Central memory CD8-positive, alpha-beta T cell (primary cell): ENCODE data around the gene MYH6.
"Not testable (repeated sequence)": the region's sequence is repeated elsewhere in the genome, so short reads cannot be mapped to it uniquely, and the experiment has no call there.

Experiments
- ATAC-seq: fragments of 150-1000 bp; cut with Tn5 transposase; replicated peaks from 2 replicates; pipeline ENCODE4 v1.10.0; 2022; ENCODE audit warnings: mild to moderate bottlenecking, moderate FRiP score, moderate number of reproducible peaks; ENCODE audit not compliant: poor library complexity, severe bottlenecking; ENCODE audit errors: extremely low read depth
- DNase-seq, 2 donors: peaks; one replicate each; pipeline ENCODE4 v3.0.0; 2021; ENCODE audit warnings: low spot score in 2 of 2
- H3K27ac Mint-ChIP-seq: one replicate; pipeline ENCODE4 v1.8.0; 2022; ENCODE audit warnings: low read depth, mild to moderate bottlenecking, moderate library complexity, mixed read lengths
- H3K27me3 Mint-ChIP-seq: one replicate; pipeline ENCODE4 v1.8.0; 2022; ENCODE audit warnings: mixed read lengths
- H3K36me3 Mint-ChIP-seq: one replicate; pipeline ENCODE4 v1.8.0; 2022; ENCODE audit warnings: mild to moderate bottlenecking, moderate library complexity, mixed read lengths; ENCODE audit not compliant: insufficient read depth
- H3K4me1 Mint-ChIP-seq: one replicate; pipeline ENCODE4 v1.8.0; 2022; ENCODE audit warnings: mixed read lengths
- H3K4me3 Mint-ChIP-seq: one replicate; pipeline ENCODE4 v1.8.0; 2022; ENCODE audit warnings: mild to moderate bottlenecking, moderate library complexity, mixed read lengths
- H3K9me3 Mint-ChIP-seq: one replicate; pipeline ENCODE4 v1.8.0; 2022; ENCODE audit warnings: mixed read lengths

Gene MYH6

GRCh38 chr14:23405516-23406025, 2.5 kb downstream of the MYH6 start:
- ATAC-seq (no peak), DNase-seq (no peak)
- Mint-ChIP-seq H3K4me3 (no peak overlapping the region), H3K27ac (no peak overlapping the region), H3K36me3 (peaks cover 2% of the 10 kb centered on the region), H3K4me1 (no peaks in the 10 kb centered on the region), H3K9me3 (no peaks in the 10 kb centered on the region), H3K27me3 (peaks cover 77% of the 10 kb centered on the region)

GRCh38 chr14:23405096-23405495, 3.0 kb downstream of the MYH6 start:
- no peak overlapping the region for H3K27ac Mint-ChIP-seq
- ATAC-seq (no peak), DNase-seq (no peak)
- no peak overlapping the region for H3K4me3 Mint-ChIP-seq
- H3K4me1 Mint-ChIP-seq = no peaks in the 10 kb centered on the region
- H3K9me3 Mint-ChIP-seq = no peaks in the 10 kb centered on the region
- H3K27me3 Mint-ChIP-seq = peaks cover 72% of the 10 kb centered on the region
- H3K36me3 Mint-ChIP-seq = peaks cover 2% of the 10 kb centered on the region

GRCh38 chr14:23404331-23404900, 3.7 kb downstream of the MYH6 start:
- ATAC-seq (no peak), DNase-seq (no peak)
- H3K4me3 Mint-ChIP-seq = no peak overlapping the region
- H3K4me1 Mint-ChIP-seq = no peaks in the 10 kb centered on the region
- no peak overlapping the region for H3K27ac Mint-ChIP-seq
- no peaks in the 10 kb centered on the region for H3K9me3 Mint-ChIP-seq
- peaks cover 2% of the 10 kb centered on the region for H3K36me3 Mint-ChIP-seq
- H3K27me3 Mint-ChIP-seq = peaks cover 67% of the 10 kb centered on the region

GRCh38 chr14:23403908-23404307, 4.2 kb downstream of the MYH6 start:
- H3K36me3 Mint-ChIP-seq = peaks cover 2% of the 10 kb centered on the region
- H3K9me3 Mint-ChIP-seq = no peaks in the 10 kb centered on the region

GRCh38 chr14:23403139-23403438, 5.0 kb downstream of the MYH6 start:
- Mint-ChIP-seq H3K27ac (no peak overlapping the region), H3K9me3 (no peaks in the 10 kb centered on the region), H3K27me3 (peaks cover 59% of the 10 kb centered on the region), H3K36me3 (peaks cover 2% of the 10 kb centered on the region), H3K4me3 (no peak overlapping the region), H3K4me1 (no peaks in the 10 kb centered on the region)
- ATAC-seq (no peak), DNase-seq (no peak)

More at GRCh38 chr14:23403908-23404307, 4.2 kb downstream of the MYH6 start:
- H3K27ac Mint-ChIP-seq = no peak overlapping the region
- peaks cover 62% of the 10 kb centered on the region for H3K27me3 Mint-ChIP-seq
- DNase-seq (no peak), ATAC-seq (no peak)
- H3K4me3 Mint-ChIP-seq = no peak overlapping the region
- H3K4me1 Mint-ChIP-seq = no peaks in the 10 kb centered on the region

- Mint-ChIP-seq H3K27me3 (peaks cover 57% of the 10 kb centered on the region), H3K36me3 (peaks cover 2% of the 10 kb centered on the region), H3K4me1 (no peaks in the 10 kb centered on the region), H3K4me3 (no peak overlapping the region), H3K27ac (no peak overlapping the region), H3K9me3 (no peaks in the 10 kb centered on the region)
- no peak for ATAC-seq
- no peak for DNase-seq
Observed at GRCh38 chr14:23402296-23403138, 5.6 kb downstream of the MYH6 start.

- peaks cover 2% of the 10 kb centered on the region for H3K36me3 Mint-ChIP-seq
- H3K9me3 Mint-ChIP-seq = no peaks in the 10 kb centered on the region
- H3K4me1 Mint-ChIP-seq = no peaks in the 10 kb centered on the region
- peaks cover 45% of the 10 kb centered on the region for H3K27me3 Mint-ChIP-seq
- no peak overlapping the region for H3K4me3 Mint-ChIP-seq
- no peak for DNase-seq
- no peak for ATAC-seq
- H3K27ac Mint-ChIP-seq = no peak overlapping the region
Observed at GRCh38 chr14:23401291-23401690, 6.8 kb downstream of the MYH6 start.

- DNase-seq, H3K27ac Mint-ChIP-seq, H3K4me3 Mint-ChIP-seq, H3K36me3 Mint-ChIP-seq, H3K4me1 Mint-ChIP-seq, ATAC-seq, H3K9me3 Mint-ChIP-seq: not testable (repeated sequence)
- peaks cover 38% of the 10 kb centered on the region for H3K27me3 Mint-ChIP-seq
Observed at GRCh38 chr14:23400496-23401149, 7.5 kb downstream of the MYH6 start.

GRCh38 chr14:23399591-23399990, 8.5 kb downstream of the MYH6 start:
- no peak for ATAC-seq
- no peaks in the 10 kb centered on the region for H3K36me3 Mint-ChIP-seq

GRCh38 chr14:23399136-23399535, 8.9 kb downstream of the MYH6 start:
- Mint-ChIP-seq H3K27me3 (peaks cover 42% of the 10 kb centered on the region), H3K27ac (no peak overlapping the region), H3K9me3 (no peaks in the 10 kb centered on the region), H3K4me3 (no peak overlapping the region), H3K4me1 (no peaks in the 10 kb centered on the region), H3K36me3 (no peaks in the 10 kb centered on the region)
- ATAC-seq = no peak
- DNase-seq = no peak

More at GRCh38 chr14:23399591-23399990, 8.5 kb downstream of the MYH6 start:
- Mint-ChIP-seq H3K4me1 (no peaks in the 10 kb centered on the region), H3K27ac (no peak overlapping the region), H3K4me3 (no peak overlapping the region), H3K9me3 (no peaks in the 10 kb centered on the region), H3K27me3 (peaks cover 42% of the 10 kb centered on the region)
- no peak for DNase-seq

GRCh38 chr14:23398348-23398747, 9.7 kb downstream of the MYH6 start:
- H3K4me3 Mint-ChIP-seq = no peak overlapping the region
- no peaks in the 10 kb centered on the region for H3K36me3 Mint-ChIP-seq
- no peak overlapping the region for H3K27ac Mint-ChIP-seq
- DNase-seq = no peak
- peaks cover 35% of the 10 kb centered on the region for H3K27me3 Mint-ChIP-seq
- no peaks in the 10 kb centered on the region for H3K9me3 Mint-ChIP-seq
- no peak for ATAC-seq
- no peaks in the 10 kb centered on the region for H3K4me1 Mint-ChIP-seq

GRCh38 chr14:23396781-23397407, 11.2 kb downstream of the MYH6 start:
- Mint-ChIP-seq H3K9me3 (no peaks in the 10 kb centered on the region), H3K27ac (no peak overlapping the region), H3K4me1 (no peaks in the 10 kb centered on the region), H3K4me3 (no peak overlapping the region), H3K36me3 (peaks cover 3% of the 10 kb centered on the region), H3K27me3 (peaks cover 20% of the 10 kb centered on the region)
- ATAC-seq (no peak), DNase-seq (no peak)
